IMR-90 (cell line): ENCODE results near the gene MDFIC2. TPM values are rescaled to one million over a fixed set of nuclear protein-coding genes. Genes with fewer than 3 reads are reported as not detected.

ENCODE experiments used
- ATAC-seq: fragments of 200-7000 bp; cut with Tn5 transposase; 2 replicates; pipeline ENCODE4 v1.9.1; 2020; ENCODE audit warnings: low read depth, mild to moderate bottlenecking, moderate library complexity
- BruUV-seq: library from RNA; stranded (reverse); fragments of 400-500 nt; replicated peaks from 2 replicates; lab custom pipeline; 2021; lab: Mats Ljungman, UMichigan
- CTCF ChIA-PET: fragments of 300-600 bp; formaldehyde crosslinking; extraction: SDS; loops from one replicate; lab custom pipeline; 2021; ENCODE audit warnings: antibody characterized with exemption; lab: Yijun Ruan, JAX
- POLR2A ChIA-PET: fragments of 300-600 bp; sonication (Branson Sonifier 250); formaldehyde crosslinking; loops from one replicate; lab custom pipeline; 2022; ENCODE audit warnings: antibody characterized with exemption; ENCODE audit not compliant: unreplicated experiment; lab: Charles Lee
- DNase-seq: peaks from one replicate; pipeline ENCODE4 v3.0.0; 2013
- H2AFZ ChIP-seq: replicated peaks from 2 replicates; pipeline ENCODE3; 2013; ENCODE audit warnings: low read length, mild to moderate bottlenecking; ENCODE audit not compliant: poor library complexity
- H2AK5ac ChIP-seq: 2 replicates; pipeline ENCODE4 v1.6.1; 2013; ENCODE audit warnings: low read depth, low read length, inconsistent platforms
- H2AK9ac ChIP-seq: replicated peaks from 2 replicates; pipeline ENCODE3; 2013; ENCODE audit warnings: mild to moderate bottlenecking, low read depth, low read length, moderate library complexity; ENCODE audit not compliant: poor library complexity
- H2BK120ac ChIP-seq: 2 replicates; pipeline ENCODE4 v1.6.1; 2013; ENCODE audit warnings: low read depth, low read length, inconsistent platforms
- H2BK15ac ChIP-seq: 3 replicates; pipeline ENCODE4 v1.6.1; 2013; ENCODE audit warnings: low read depth, low read length, inconsistent platforms
- H2BK20ac ChIP-seq: 2 replicates; pipeline ENCODE4 v1.6.1; 2013; ENCODE audit warnings: low read depth, mild to moderate bottlenecking, inconsistent platforms, low read length, moderate library complexity
- H2BK5ac ChIP-seq: 2 replicates; pipeline ENCODE4 v1.6.1; 2013; ENCODE audit warnings: mild to moderate bottlenecking, low read depth, low read length, inconsistent platforms; ENCODE audit not compliant: poor library complexity, severe bottlenecking
- H3K14ac ChIP-seq: replicated peaks from 2 replicates; pipeline ENCODE4 v1.6.1; 2013; ENCODE audit warnings: low read depth, low read length, inconsistent platforms
- H3K18ac ChIP-seq: 2 replicates; pipeline ENCODE4 v1.6.1; 2013; ENCODE audit warnings: low read depth, low read length, control low read depth
- H3K23ac ChIP-seq: 2 replicates; pipeline ENCODE4 v1.6.1; 2013; ENCODE audit warnings: low read depth, low read length, inconsistent platforms
- H3K27ac ChIP-seq: 2 replicates; pipeline ENCODE4 v1.5.1; 2013; ENCODE audit warnings: mild to moderate bottlenecking, control low read depth, low read length; ENCODE audit not compliant: insufficient read depth
- H3K27me3 ChIP-seq: 2 replicates; pipeline ENCODE4 v1.6.1; 2013; ENCODE audit warnings: low read length; ENCODE audit not compliant: control insufficient read depth, insufficient read depth
- H3K36me3 ChIP-seq: 2 replicates; pipeline ENCODE4 v1.6.1; 2013; ENCODE audit warnings: low read length, mixed read lengths; ENCODE audit not compliant: control insufficient read depth, insufficient read depth
- H3K4ac ChIP-seq: 2 replicates; pipeline ENCODE4 v1.6.1; 2013; ENCODE audit warnings: low read depth, low read length, inconsistent platforms
- H3K4me1 ChIP-seq: 2 replicates; pipeline ENCODE4 v1.6.1; 2013; ENCODE audit warnings: low read length, mixed read lengths; ENCODE audit not compliant: control insufficient read depth, insufficient read depth
- H3K4me2 ChIP-seq: 2 replicates; pipeline ENCODE4 v1.6.1; 2013; ENCODE audit warnings: low read depth, mild to moderate bottlenecking, control low read depth, low read length, moderate library complexity
- H3K4me3 ChIP-seq: 2 replicates; pipeline ENCODE4 v1.5.1; 2013; ENCODE audit warnings: low read depth, mild to moderate bottlenecking, control low read depth, low read length, moderate library complexity; ENCODE audit not compliant: insufficient read depth
- H3K56ac ChIP-seq: 2 replicates; pipeline ENCODE4 v1.6.1; 2013; ENCODE audit warnings: low read length, inconsistent platforms; ENCODE audit not compliant: insufficient read depth; ENCODE audit errors: extremely low read depth
- H3K79me1 ChIP-seq, 2 experiments: 2 replicates each; pipeline ENCODE4 v1.6.1; 2013; ENCODE audit warnings: low read length in 2 of 2, inconsistent platforms in 1 of 2, low read depth in 1 of 2
- H3K9ac ChIP-seq: 2 replicates; pipeline ENCODE4 v1.6.1; 2013; ENCODE audit warnings: low read depth, low read length, control low read depth
- H3K9me1 ChIP-seq: 2 replicates; pipeline ENCODE4 v1.6.1; 2013; ENCODE audit warnings: low read length, inconsistent platforms; ENCODE audit not compliant: insufficient read depth
- H3K9me3 ChIP-seq: 2 replicates; pipeline ENCODE4 v1.6.1; 2013; ENCODE audit warnings: low read length; ENCODE audit not compliant: control insufficient read depth, insufficient read depth
- H4K20me1 ChIP-seq: 2 replicates; pipeline ENCODE4 v1.6.1; 2013; ENCODE audit warnings: low read length, inconsistent platforms; ENCODE audit not compliant: insufficient read depth
- H4K5ac ChIP-seq: 2 replicates; pipeline ENCODE4 v1.6.1; 2013; ENCODE audit warnings: mild to moderate bottlenecking, low read depth, low read length, control low read depth
- H4K8ac ChIP-seq, 2 experiments: 2 replicates each; pipeline ENCODE4 v1.6.1; 2013; ENCODE audit warnings: low read depth in 2 of 2, low read length in 2 of 2, control low read depth in 1 of 2, inconsistent platforms in 1 of 2
- H4K91ac ChIP-seq: 2 replicates; pipeline ENCODE4 v1.6.1; 2013; ENCODE audit warnings: low read depth, low read length, inconsistent platforms; ENCODE audit not compliant: insufficient read depth
- BHLHE40 ChIP-seq: fragments of 150-350 bp; IDR thresholded peaks from 2 replicates; pipeline ENCODE4 v1.6.1; 2016; ENCODE audit warnings: mild to moderate bottlenecking, low read depth, low read length
- CEBPB ChIP-seq: IDR thresholded peaks from 2 replicates; pipeline ENCODE4 v1.6.1; 2012; ENCODE audit warnings: low read depth, low read length, improper control_type of control experiment
- CHD1 ChIP-seq: IDR thresholded peaks from 2 replicates; pipeline ENCODE4 v1.6.1; 2012; ENCODE audit warnings: low read depth, low read length, improper control_type of control experiment
- FOS ChIP-seq: fragments of 150-350 bp; IDR thresholded peaks from 2 replicates; pipeline ENCODE4 v1.6.1; 2016; ENCODE audit warnings: low read depth, low read length
- MAFK ChIP-seq: IDR thresholded peaks from 2 replicates; pipeline ENCODE4 v1.6.1; 2012; ENCODE audit warnings: low read depth, low read length, improper control_type of control experiment
- MAZ ChIP-seq: IDR thresholded peaks from 2 replicates; pipeline ENCODE4 v1.6.1; 2012; ENCODE audit warnings: low read depth, mild to moderate bottlenecking, low read length, improper control_type of control experiment, moderate library complexity, borderline replicate concordance
- MXI1 ChIP-seq: IDR thresholded peaks from 2 replicates; pipeline ENCODE4 v1.6.1; 2012; ENCODE audit warnings: low read depth, mild to moderate bottlenecking, low read length, moderate library complexity, borderline replicate concordance
- NFE2L2 ChIP-seq: fragments of 150-350 bp; IDR thresholded peaks from 2 replicates; pipeline ENCODE4 v1.6.1; 2016; ENCODE audit warnings: low read depth, mild to moderate bottlenecking, low read length
- POLR2A ChIP-seq: IDR thresholded peaks from 2 replicates; pipeline ENCODE4 v1.6.1; 2012; ENCODE audit warnings: mild to moderate bottlenecking, low read depth, low read length
- RCOR1 ChIP-seq: IDR thresholded peaks from 2 replicates; pipeline ENCODE4 v1.6.1; 2012; ENCODE audit warnings: mild to moderate bottlenecking, low read length, improper control_type of control experiment; ENCODE audit not compliant: insufficient replicate concordance
- RFX5 ChIP-seq: IDR thresholded peaks from 2 replicates; pipeline ENCODE4 v1.8.0; 2012; ENCODE audit warnings: low read depth, mild to moderate bottlenecking, low read length, moderate library complexity
- SMC3 ChIP-seq: fragments of 150-350 bp; IDR thresholded peaks from 2 replicates; pipeline ENCODE4 v1.6.1; 2016; ENCODE audit warnings: low read depth, mild to moderate bottlenecking, antibody characterized with exemption, low read length, moderate library complexity
- USF2 ChIP-seq: fragments of 150-350 bp; IDR thresholded peaks from 2 replicates; pipeline ENCODE4 v1.6.1; 2017; ENCODE audit warnings: mild to moderate bottlenecking, antibody characterized with exemption, low read length, low read depth
- dilution Hi-C: fragments of 300-500 bp; cut with HindIII; formaldehyde crosslinking; loops from one replicate; pipeline ENCODE4 v1.14.3; 2018; ENCODE audit warnings: low sequenced_read_pairs; ENCODE audit not compliant: unreplicated experiment
- in situ Hi-C: fragments of 300-500 bp; cut with MboI; formaldehyde crosslinking; loops from 3 replicates; pipeline ENCODE4 v1.14.3; 2019; ENCODE audit warnings: low sequenced_read_pairs, inconsistent platforms, mixed read lengths
- intact Hi-C: fragments of 100-400 bp; cut with micrococcal nuclease; formaldehyde crosslinking; loops from 2 replicates; pipeline ENCODE4 v1.10.0; 2022
- polyA plus RNA-seq, 3 experiments: library from polyadenylated mRNA; depleted of rRNA; stranded (reverse); fragments of >200 nt; gene quantifications; 2 replicates each; pipeline ENCODE4 v1.2.3, GENCODE V29; 2012; ENCODE audit warnings: low replicate concordance in 1 of 3
- total RNA-seq: library from RNA; depleted of rRNA; stranded (reverse); fragments of >200 nt; gene quantifications from 2 replicates; pipeline ENCODE4 v1.2.3, GENCODE V29; 2012
- TF ChIP-seq, protein P1 (sequence below): fragments of 150-350 bp; IDR thresholded peaks from 2 replicates; pipeline ENCODE4 v1.6.1; 2016; ENCODE audit warnings: low read depth, mild to moderate bottlenecking, low read length, moderate library complexity, borderline replicate concordance
- TF ChIP-seq, protein P2 (sequence below): conservative IDR thresholded peaks from 2 replicates; pipeline ENCODE4 v1.5.1; 2012; ENCODE audit warnings: mild to moderate bottlenecking, low read depth, low read length, improper control_type of control experiment

MDFIC2 gene
- total and polyA plus RNA-seq, 2 of the 4 experiments (the other 2 are of a cell fraction) = not detected

DNA sequence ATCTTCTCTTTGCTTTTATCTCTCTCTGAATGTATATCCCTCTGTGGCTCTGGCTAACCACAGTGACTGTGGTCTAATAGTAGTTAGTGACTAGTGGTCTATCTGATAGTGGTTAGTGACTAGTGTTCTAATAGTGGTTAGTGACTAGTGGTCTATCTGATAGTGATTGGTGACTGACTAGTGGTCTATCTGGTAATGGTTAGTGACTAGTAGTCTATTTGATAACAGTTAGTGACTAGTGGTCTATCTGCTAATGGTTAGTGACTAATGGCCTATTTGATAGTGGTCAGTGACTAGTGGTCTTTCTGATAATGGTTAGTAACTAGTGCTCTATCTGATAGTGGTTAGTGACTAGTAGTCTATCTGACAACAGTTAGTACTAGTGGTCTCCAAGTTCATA is 110.5 kb downstream of the MDFIC2 start:
- BruUV-seq = no TSS peak
- H4K91ac ChIP-seq = no peak overlapping the region
- no peak overlapping the region for H2BK15ac ChIP-seq
- no peak overlapping the region for H4K8ac ChIP-seq
- intact Hi-C loops = no loop called here
- H3K4me2 ChIP-seq = no peak overlapping the region
- H2AFZ ChIP-seq = no peak overlapping the region
- in situ Hi-C loops = no loop called here
- no peaks in the 10 kb centered on the region for H3K27me3 ChIP-seq
- DNase-seq (no peak), ATAC-seq (no peak)
- dilution Hi-C loops = no loop called here
- H3K9ac ChIP-seq = no peak overlapping the region
- no peaks in the 10 kb centered on the region for H3K79me1 ChIP-seq
- no peak overlapping the region for H3K18ac ChIP-seq
- H3K36me3 ChIP-seq = no peaks in the 10 kb centered on the region
- ChIA-PET CTCF (no interaction called here), POLR2A (no interaction called here)
- H4K20me1 ChIP-seq = no peaks in the 10 kb centered on the region
- H3K14ac ChIP-seq = no peak overlapping the region
- H2BK120ac ChIP-seq = no peak overlapping the region
- H2AK9ac ChIP-seq = no peak overlapping the region
- H3K27ac ChIP-seq = no peak overlapping the region
- H2BK5ac ChIP-seq = no peak overlapping the region
- H3K9me3 ChIP-seq = no peaks in the 10 kb centered on the region
- H3K23ac ChIP-seq = no peak overlapping the region
- no peak overlapping the region for H3K4me3 ChIP-seq
- H3K4me1 ChIP-seq = no peaks in the 10 kb centered on the region
- no peak overlapping the region for H3K4ac ChIP-seq
- no peak overlapping the region for H2AK5ac ChIP-seq
- no peak overlapping the region for H3K56ac ChIP-seq
- no peak overlapping the region for H4K5ac ChIP-seq
- H3K9me1 ChIP-seq = no peaks in the 10 kb centered on the region
- no peak overlapping the region for H2BK20ac ChIP-seq
- TF ChIP-seq RCOR1 = no peak
- no peak for TF ChIP-seq NFE2L2
- no peak for TF ChIP-seq MAZ
- no peak for TF ChIP-seq FOS
- TF ChIP-seq CHD1 = no peak
- no peak for TF ChIP-seq POLR2A
- no peak for TF ChIP-seq RFX5
- no peak for TF ChIP-seq BHLHE40
- no peak for TF ChIP-seq CEBPB
- no peak for TF ChIP-seq MAFK
- no peak for TF ChIP-seq MXI1
- TF ChIP-seq, protein P1, sequence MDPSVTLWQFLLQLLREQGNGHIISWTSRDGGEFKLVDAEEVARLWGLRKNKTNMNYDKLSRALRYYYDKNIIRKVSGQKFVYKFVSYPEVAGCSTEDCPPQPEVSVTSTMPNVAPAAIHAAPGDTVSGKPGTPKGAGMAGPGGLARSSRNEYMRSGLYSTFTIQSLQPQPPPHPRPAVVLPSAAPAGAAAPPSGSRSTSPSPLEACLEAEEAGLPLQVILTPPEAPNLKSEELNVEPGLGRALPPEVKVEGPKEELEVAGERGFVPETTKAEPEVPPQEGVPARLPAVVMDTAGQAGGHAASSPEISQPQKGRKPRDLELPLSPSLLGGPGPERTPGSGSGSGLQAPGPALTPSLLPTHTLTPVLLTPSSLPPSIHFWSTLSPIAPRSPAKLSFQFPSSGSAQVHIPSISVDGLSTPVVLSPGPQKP = no peak
- no peak for TF ChIP-seq SMC3
- no peak for TF ChIP-seq USF2
- TF ChIP-seq, protein P2, sequence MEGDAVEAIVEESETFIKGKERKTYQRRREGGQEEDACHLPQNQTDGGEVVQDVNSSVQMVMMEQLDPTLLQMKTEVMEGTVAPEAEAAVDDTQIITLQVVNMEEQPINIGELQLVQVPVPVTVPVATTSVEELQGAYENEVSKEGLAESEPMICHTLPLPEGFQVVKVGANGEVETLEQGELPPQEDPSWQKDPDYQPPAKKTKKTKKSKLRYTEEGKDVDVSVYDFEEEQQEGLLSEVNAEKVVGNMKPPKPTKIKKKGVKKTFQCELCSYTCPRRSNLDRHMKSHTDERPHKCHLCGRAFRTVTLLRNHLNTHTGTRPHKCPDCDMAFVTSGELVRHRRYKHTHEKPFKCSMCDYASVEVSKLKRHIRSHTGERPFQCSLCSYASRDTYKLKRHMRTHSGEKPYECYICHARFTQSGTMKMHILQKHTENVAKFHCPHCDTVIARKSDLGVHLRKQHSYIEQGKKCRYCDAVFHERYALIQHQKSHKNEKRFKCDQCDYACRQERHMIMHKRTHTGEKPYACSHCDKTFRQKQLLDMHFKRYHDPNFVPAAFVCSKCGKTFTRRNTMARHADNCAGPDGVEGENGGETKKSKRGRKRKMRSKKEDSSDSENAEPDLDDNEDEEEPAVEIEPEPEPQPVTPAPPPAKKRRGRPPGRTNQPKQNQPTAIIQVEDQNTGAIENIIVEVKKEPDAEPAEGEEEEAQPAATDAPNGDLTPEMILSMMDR = no peak
